Left ventricle myocardium inferior (tissue), 1 donor: Measurements from ENCODE around the gene TSPEAR. TPM values are rescaled to one million over a fixed set of nuclear protein-coding genes. Genes with fewer than 3 reads are reported as not detected.

Experiments used
- DNase-seq: peaks from one replicate; pipeline ENCODE4 v3.0.0-alpha.2; 2020
- H3K27ac ChIP-seq: fragments of 200-600 bp; replicated peaks from 2 replicates; pipeline ENCODE4 v1.8.0; 2021
- H3K27me3 ChIP-seq: fragments of 200-600 bp; 2 replicates; pipeline ENCODE4 v1.8.0; 2021; ENCODE audit warnings: low read depth
- H3K36me3 ChIP-seq: fragments of 200-600 bp; 2 replicates; pipeline ENCODE4 v1.8.0; 2021
- H3K4me1 ChIP-seq: fragments of 200-600 bp; 2 replicates; pipeline ENCODE4 v1.8.0; 2021
- H3K4me3 ChIP-seq: fragments of 200-600 bp; 2 replicates; pipeline ENCODE4 v1.8.0; 2021; ENCODE audit warnings: mild to moderate bottlenecking, moderate library complexity
- H3K9me3 ChIP-seq: fragments of 200-600 bp; replicated peaks from 2 replicates; pipeline ENCODE4 v1.8.0; 2021
- intact Hi-C: fragments of 100-400 bp; cut with micrococcal nuclease; formaldehyde crosslinking; loops from one replicate; pipeline ENCODE4 v1.11.0; 2022
- total RNA-seq: library from RNA; stranded (reverse); fragmentation: NEBNext Ultra II Directional; extraction: Animal tissue kit (Norgen Biotek cat#: 25700); gene quantifications from one replicate; pipeline ENCODE4 v1.2.1, GENCODE V29; 2021
- TF ChIP-seq, protein P1 (sequence below): fragments of 200-600 bp; IDR thresholded peaks from 2 replicates; pipeline ENCODE4 v1.8.0; 2021; ENCODE audit warnings: antibody characterized with exemption, mild to moderate bottlenecking, borderline replicate concordance
- donor health status: DM: no; HTN: yes; CAD: no; lungs with severe emphysema.

TSPEAR gene
- total RNA-seq, 1 donor from 2014 or later, result 3.3 TPM

- Histone ChIP-seq H3K9me3 (peaks cover 37% of the 10 kb centered on the region), H3K4me3 (no peak overlapping the region), H3K27me3 (peaks cover 30% of the 10 kb centered on the region), H3K27ac (no peak overlapping the region), H3K4me1 (no peaks in the 10 kb centered on the region), H3K36me3 (no peaks in the 10 kb centered on the region)
- intact Hi-C loops, result no loop called here
- DNase-seq, result no peak
- TF ChIP-seq, protein P1, sequence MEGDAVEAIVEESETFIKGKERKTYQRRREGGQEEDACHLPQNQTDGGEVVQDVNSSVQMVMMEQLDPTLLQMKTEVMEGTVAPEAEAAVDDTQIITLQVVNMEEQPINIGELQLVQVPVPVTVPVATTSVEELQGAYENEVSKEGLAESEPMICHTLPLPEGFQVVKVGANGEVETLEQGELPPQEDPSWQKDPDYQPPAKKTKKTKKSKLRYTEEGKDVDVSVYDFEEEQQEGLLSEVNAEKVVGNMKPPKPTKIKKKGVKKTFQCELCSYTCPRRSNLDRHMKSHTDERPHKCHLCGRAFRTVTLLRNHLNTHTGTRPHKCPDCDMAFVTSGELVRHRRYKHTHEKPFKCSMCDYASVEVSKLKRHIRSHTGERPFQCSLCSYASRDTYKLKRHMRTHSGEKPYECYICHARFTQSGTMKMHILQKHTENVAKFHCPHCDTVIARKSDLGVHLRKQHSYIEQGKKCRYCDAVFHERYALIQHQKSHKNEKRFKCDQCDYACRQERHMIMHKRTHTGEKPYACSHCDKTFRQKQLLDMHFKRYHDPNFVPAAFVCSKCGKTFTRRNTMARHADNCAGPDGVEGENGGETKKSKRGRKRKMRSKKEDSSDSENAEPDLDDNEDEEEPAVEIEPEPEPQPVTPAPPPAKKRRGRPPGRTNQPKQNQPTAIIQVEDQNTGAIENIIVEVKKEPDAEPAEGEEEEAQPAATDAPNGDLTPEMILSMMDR, result no peak
These were observed 138.3 kb downstream of the TSPEAR start for GRCh38 chr21:44572959-44573583.

DNA sequence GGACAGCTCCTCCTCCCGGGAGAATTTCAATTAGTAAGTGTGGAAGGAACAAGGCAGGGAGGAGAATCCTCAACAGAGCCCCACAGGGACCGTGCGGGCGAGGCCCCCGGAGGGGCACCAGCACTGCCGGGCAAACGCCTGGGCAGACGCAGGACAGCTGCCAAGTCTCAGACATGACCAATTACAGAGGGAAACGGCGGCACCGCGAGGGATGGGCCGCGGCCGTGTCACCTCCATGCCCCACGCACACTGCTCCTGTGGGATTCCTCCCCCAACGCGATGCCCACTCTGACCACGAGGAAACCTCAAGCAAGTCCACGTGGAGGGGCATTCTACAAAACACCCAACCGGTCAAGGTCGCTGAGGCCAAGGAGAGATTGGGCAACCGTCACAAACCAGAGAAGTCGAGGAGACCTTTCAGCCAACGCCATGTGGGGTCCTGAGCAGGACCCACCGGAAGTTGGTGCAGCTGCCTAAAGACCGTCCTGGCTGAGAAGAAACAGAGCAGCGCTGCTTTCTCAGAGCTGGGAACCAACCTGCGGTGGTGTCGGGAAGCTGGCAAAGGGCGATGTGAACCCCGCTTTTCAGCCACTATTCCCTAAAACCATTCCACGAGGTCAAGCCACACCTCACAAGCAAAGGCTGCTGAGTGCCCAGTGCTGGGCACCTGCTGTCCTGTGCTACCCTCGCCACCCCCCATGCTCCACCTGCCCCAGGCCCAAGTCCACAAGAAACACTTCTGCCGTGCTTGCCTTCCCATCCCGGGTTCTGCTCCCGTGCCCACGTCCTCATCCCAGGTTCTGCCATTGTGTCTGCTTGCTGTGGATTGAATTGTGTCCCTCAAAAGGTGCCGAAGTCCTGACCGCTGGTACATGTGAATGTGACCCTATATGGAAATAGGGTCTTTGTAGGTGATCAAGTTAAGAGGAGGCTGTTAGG, 139.3 kb downstream of the TSPEAR start:
- intact Hi-C loops, result no loop called here
- no peak for DNase-seq
- no peak overlapping the region for H3K4me3 ChIP-seq
- TF ChIP-seq, protein P1, result no peak
- no peak overlapping the region for H3K27ac ChIP-seq
- H3K4me1 ChIP-seq, result no peaks in the 10 kb centered on the region
- no peaks in the 10 kb centered on the region for H3K36me3 ChIP-seq
- H3K9me3 ChIP-seq, result peaks cover 31% of the 10 kb centered on the region
- peaks cover 30% of the 10 kb centered on the region for H3K27me3 ChIP-seq

DNA sequence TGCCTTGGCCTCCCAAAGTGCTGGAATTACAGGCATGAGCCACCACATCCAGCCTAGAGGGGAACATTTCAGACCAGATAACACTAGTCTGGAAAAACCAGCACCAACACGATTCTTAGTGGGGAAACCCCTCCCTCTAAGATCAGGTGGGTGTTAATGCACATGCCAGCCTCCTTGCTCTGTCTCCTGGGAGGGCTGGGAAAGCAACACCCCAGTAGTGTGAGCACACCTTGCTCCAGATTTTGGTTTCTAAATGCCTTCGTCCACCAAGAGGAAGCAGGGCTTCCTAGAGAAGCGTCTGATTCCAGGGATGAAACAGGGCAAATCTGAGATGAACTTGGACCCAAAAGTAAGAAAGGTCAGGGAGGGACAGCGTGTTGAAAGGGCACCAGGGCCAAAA, 140.1 kb downstream of the TSPEAR start:
- H3K27me3 ChIP-seq, result peaks cover 30% of the 10 kb centered on the region
- no peak for DNase-seq
- intact Hi-C loops, result no loop called here
- peaks cover 27% of the 10 kb centered on the region for H3K9me3 ChIP-seq
- TF ChIP-seq, protein P1, result no peak
- no peak overlapping the region for H3K4me3 ChIP-seq
- no peaks in the 10 kb centered on the region for H3K4me1 ChIP-seq
- H3K36me3 ChIP-seq, result no peaks in the 10 kb centered on the region
- H3K27ac ChIP-seq, result no peak overlapping the region

- no peak for DNase-seq
- TF ChIP-seq, protein P1, result no peak
- intact Hi-C loops, result no loop called here
- no peaks in the 10 kb centered on the region for H3K36me3 ChIP-seq
- peaks cover 21% of the 10 kb centered on the region for H3K9me3 ChIP-seq
- H3K27ac ChIP-seq, result no peak overlapping the region
- H3K27me3 ChIP-seq, result peaks cover 27% of the 10 kb centered on the region
- no peak overlapping the region for H3K4me3 ChIP-seq
- no peaks in the 10 kb centered on the region for H3K4me1 ChIP-seq
These were observed 141.4 kb downstream of the TSPEAR start for GRCh38 chr21:44569861-44570517.

DNA sequence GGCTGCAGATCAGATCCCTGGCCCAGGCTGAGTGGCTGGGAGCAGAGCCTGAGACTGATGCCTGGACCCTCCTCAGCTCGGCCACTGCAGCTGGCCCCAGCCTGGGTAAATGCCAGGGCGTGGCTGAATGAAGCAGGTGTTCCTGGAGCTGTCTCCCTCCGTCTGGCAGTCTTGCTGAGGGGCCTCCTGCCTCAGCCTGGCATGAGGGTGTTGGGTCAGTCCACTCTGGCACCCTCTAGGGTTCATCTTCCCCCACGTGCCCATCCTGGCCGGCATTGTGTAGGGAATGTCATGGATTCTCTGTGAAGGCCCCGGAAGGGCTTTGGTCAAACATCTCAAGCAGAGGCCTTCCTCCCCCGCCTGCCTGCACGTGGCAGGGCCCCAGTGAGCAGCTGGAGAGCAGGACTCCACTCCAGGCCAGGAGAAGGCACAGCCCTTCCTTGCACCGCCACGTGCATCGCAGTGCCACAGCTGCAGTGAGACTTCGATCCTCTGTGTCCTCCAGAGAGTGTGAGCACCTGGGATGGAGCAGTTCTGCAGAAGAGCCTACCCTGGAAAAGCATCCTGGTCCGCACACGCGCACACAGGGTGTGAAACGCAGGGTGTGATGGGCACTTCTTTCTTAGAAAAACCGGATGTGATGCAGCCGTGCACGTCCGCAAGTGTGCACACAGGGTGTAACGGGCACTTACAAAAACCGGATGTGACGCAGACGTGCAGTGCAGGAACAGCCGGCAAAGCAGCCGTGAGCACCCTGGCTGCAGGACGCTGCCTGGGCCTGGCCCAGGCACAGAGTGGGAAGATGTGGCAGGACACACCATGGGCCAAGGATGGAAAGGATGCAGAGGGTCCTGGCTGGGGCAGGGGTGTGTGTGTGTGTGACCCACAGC, 142.5 kb downstream of the TSPEAR start:
- Histone ChIP-seq H3K9me3 (peaks cover 26% of the 10 kb centered on the region), H3K4me3 (no peak overlapping the region), H3K4me1 (no peaks in the 10 kb centered on the region), H3K27ac (no peak overlapping the region), H3K36me3 (no peaks in the 10 kb centered on the region), H3K27me3 (peaks cover 19% of the 10 kb centered on the region)
- TF ChIP-seq, protein P1, result no peak
- no peak for DNase-seq
- intact Hi-C loops, result no loop called here
